Fibroblast of mammary gland (primary cell): ENCODE measurements around the gene COX17.
A peak's percentile ranks its signal among the peaks of the same experiment; 100 is the strongest.

Experiments
- DNase-seq: peaks from one replicate; pipeline ENCODE4 v3.0.0-alpha.2; 2010; ENCODE audit warnings: low read depth
- H3K4me3 ChIP-seq: 2 replicates; pipeline ENCODE4 v1.5.1; 2011; ENCODE audit warnings: low read depth, mild to moderate bottlenecking, low read length, moderate library complexity; ENCODE audit not compliant: control insufficient read depth
- TF ChIP-seq, protein P1 (sequence below): conservative IDR thresholded peaks from 2 replicates; pipeline ENCODE4 v1.5.1; 2011; ENCODE audit warnings: low read depth, low read length, inconsistent platforms; ENCODE audit not compliant: control insufficient read depth, insufficient read depth

The COX17 gene

DNA sequence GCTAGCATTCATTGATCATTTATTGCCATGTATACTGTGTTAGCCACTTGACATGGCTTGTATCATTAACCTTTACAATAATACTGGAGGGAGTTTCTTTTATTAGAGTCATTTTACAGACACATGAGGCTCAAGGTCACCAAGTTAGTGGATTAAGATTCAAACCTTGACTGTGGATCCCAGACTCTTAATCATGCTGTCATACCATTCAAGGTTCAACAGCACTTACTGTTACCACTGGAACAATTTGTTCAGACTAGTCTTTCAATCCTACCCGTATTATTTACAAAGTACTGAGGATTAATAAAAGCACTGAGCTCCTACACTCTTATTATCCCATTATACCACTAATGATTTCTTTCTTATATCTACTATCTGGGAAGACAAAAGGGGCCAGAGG is 1.2 kb downstream of the COX17 start:
- peak overlapping the region; percentile 65 for H3K4me3 ChIP-seq
- DNase-seq: peak; percentile 11
- TF ChIP-seq, protein P1, sequence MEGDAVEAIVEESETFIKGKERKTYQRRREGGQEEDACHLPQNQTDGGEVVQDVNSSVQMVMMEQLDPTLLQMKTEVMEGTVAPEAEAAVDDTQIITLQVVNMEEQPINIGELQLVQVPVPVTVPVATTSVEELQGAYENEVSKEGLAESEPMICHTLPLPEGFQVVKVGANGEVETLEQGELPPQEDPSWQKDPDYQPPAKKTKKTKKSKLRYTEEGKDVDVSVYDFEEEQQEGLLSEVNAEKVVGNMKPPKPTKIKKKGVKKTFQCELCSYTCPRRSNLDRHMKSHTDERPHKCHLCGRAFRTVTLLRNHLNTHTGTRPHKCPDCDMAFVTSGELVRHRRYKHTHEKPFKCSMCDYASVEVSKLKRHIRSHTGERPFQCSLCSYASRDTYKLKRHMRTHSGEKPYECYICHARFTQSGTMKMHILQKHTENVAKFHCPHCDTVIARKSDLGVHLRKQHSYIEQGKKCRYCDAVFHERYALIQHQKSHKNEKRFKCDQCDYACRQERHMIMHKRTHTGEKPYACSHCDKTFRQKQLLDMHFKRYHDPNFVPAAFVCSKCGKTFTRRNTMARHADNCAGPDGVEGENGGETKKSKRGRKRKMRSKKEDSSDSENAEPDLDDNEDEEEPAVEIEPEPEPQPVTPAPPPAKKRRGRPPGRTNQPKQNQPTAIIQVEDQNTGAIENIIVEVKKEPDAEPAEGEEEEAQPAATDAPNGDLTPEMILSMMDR: no peak

- TF ChIP-seq, protein P1: no peak
- no peak overlapping the region for H3K4me3 ChIP-seq
- DNase-seq: no peak
Measured at GRCh38 chr3:119675188-119675874, 1.9 kb downstream of the COX17 start.

DNA sequence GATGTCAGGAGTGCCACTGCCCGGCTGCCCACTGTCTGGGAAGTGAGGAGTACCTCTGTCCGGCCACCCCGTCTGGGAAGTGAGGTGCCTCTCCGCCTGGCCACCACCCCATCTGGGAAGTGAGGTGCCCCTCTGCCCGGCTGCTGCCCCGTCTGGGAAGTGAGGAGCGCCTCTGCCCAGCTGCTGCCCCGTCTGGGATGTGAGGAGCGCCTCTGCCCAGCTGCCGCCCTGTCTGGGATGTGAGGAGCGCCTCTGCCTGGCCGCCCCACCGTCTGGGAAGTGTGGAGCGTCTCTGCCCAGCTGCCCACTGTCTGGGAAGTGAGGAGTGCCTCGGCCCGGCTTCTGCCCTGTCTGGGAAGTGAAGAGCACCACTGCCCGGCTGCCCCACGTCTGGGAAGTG is 3.3 kb downstream of the COX17 start:
- no peak for DNase-seq
- TF ChIP-seq, protein P1: no peak
- H3K4me3 ChIP-seq: no peak overlapping the region

DNA sequence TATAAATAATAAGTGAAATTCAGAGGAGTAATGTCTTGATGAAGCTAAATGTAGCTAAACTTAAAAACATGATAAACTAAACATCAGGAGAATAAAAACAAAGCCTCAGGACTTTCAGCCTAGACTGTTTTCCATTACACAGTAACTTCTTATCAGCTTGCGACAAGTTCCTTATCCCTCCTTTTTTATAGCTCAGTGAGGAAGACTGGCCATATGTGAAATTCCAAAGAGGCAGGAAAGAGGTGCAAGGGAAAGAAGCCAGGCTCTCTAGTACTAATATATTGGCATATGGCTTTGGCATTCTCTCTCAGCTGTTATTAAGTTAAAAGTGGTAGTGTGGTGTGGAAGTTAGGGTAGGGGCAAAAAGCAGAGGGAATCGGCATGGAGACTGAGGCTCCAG is 4.4 kb downstream of the COX17 start:
- TF ChIP-seq, protein P1: no peak
- H3K4me3 ChIP-seq: no peak overlapping the region
- DNase-seq: no peak

GRCh38 chr3:119669906-119670570 is 7.2 kb downstream of the COX17 start:
- TF ChIP-seq, protein P1: no peak
- peak; percentile 43 for DNase-seq
- no peak overlapping the region for H3K4me3 ChIP-seq

DNA sequence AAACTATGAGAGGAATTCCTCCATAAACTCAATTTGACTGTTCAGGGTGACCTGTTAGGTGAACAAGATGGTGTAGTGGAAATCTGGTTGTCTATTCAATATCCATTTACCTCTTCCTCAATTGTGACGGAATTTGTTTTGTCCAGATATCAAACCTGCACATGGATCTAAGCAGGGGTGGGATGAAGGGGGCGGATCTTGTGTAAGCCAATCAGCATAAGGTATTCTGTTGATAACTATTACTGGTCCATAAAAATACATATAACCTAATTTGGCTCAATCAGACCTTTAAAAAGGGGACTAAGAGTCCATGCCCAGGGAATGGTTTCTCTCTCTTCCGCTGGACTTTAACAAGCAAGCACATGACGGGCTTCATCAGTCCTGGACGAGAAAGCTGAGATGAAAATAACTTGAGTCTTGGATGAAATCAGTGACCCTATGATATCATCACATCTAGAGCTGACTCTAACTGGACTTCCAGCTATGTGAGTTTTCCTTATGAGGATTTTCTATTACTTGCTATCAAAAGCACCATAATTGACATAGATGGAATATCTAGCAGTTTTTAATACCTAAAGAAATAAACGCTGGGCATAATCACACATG is 11.1 kb downstream of the COX17 start:
- no peak for DNase-seq
- no peak overlapping the region for H3K4me3 ChIP-seq
- TF ChIP-seq, protein P1: no peak
